ENCODE measurements around the gene MALRD1.

The MALRD1 gene

GRCh38 chr10:19111501-19112267, 63.1 kb downstream of the MALRD1 start:
- DNase-seq: no peak
- no peak for TF ChIP-seq CTCF (IDR thresholded peaks at IDR 0.05; ENCODE audit: low read depth, low read length)
- no peak overlapping the region for H3K27ac ChIP-seq

DNA sequence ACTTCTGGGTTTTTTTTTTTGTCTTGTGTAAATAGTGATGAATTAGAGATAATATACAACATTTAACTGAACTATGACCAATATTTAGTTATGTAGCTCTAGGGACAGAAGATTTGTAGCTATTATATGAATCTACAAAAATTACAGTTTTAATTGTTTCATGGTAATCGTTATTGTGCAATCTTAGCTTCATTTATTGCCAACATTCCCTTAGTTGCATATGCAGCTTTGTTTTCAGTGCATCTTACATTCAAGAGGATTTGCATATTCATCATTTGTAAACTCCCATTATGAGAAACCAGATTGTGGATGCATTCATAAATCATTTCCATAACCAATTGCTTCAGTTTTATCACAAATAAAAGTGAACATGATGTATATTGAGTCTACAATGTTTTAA, 68.8 kb downstream of the MALRD1 start:
- DNase-seq: no peak
- no peak overlapping the region for H3K4me3 ChIP-seq (ENCODE audit: low read depth, low read length)
- no peaks in the 10 kb centered on the region for H3K9me3 ChIP-seq (ENCODE audit: severe bottlenecking)
- no peaks in the 10 kb centered on the region for H3K27me3 ChIP-seq (ENCODE audit: insufficient read depth, low read depth, severe bottlenecking)
- no peaks in the 10 kb centered on the region for H3K36me3 ChIP-seq
- no peak for TF ChIP-seq CTCF (IDR thresholded peaks at IDR 0.05; ENCODE audit: low read depth, low read length)
- H3K27ac ChIP-seq: no peak overlapping the region

More at GRCh38 chr10:19111501-19112267, 63.1 kb downstream of the MALRD1 start:
- H3K36me3 ChIP-seq: no peaks in the 10 kb centered on the region
- H3K4me3 ChIP-seq (ENCODE audit: low read depth, low read length): no peak overlapping the region
- no peaks in the 10 kb centered on the region for H3K27me3 ChIP-seq (ENCODE audit: insufficient read depth, low read depth, severe bottlenecking)
- H3K9me3 ChIP-seq (ENCODE audit: severe bottlenecking): no peaks in the 10 kb centered on the region

DNA sequence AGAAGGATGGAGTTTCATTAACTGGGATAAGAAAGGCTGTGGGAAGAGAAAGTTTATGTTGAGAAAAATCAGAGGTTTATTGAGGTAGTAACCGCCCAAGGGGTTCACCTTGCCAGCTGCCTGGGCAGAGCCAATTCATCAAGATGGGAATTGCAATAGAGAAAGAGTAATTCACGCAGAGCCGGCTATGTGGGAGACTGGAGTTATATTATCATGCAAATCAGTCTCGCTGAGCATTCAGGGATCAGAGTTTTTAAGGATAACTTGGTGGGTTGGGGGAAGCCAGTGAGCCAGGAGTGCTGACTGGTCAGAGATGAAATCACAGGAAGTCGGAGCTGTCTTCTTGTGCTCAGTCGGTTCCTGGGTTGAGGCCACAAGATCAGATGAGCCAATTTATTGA, 70.6 kb downstream of the MALRD1 start:
- Histone ChIP-seq H3K9me3 (ENCODE audit: severe bottlenecking) (no peaks in the 10 kb centered on the region), H3K27me3 (ENCODE audit: insufficient read depth, low read depth, severe bottlenecking) (no peaks in the 10 kb centered on the region), H3K4me3 (ENCODE audit: low read depth, low read length) (no peak overlapping the region), H3K36me3 (no peaks in the 10 kb centered on the region), H3K27ac (no peak overlapping the region)
- TF ChIP-seq CTCF (IDR thresholded peaks at IDR 0.05; ENCODE audit: low read depth, low read length): no peak
- DNase-seq: no peak

GRCh38 chr10:19120381-19120908, 71.8 kb downstream of the MALRD1 start:
- no peak for DNase-seq
- Histone ChIP-seq H3K9me3 (ENCODE audit: severe bottlenecking) (no peaks in the 10 kb centered on the region), H3K4me3 (ENCODE audit: low read depth, low read length) (no peak overlapping the region), H3K36me3 (no peaks in the 10 kb centered on the region), H3K27ac (no peak overlapping the region), H3K27me3 (ENCODE audit: insufficient read depth, low read depth, severe bottlenecking) (no peaks in the 10 kb centered on the region)
- no peak for TF ChIP-seq CTCF (IDR thresholded peaks at IDR 0.05; ENCODE audit: low read depth, low read length)

DNA sequence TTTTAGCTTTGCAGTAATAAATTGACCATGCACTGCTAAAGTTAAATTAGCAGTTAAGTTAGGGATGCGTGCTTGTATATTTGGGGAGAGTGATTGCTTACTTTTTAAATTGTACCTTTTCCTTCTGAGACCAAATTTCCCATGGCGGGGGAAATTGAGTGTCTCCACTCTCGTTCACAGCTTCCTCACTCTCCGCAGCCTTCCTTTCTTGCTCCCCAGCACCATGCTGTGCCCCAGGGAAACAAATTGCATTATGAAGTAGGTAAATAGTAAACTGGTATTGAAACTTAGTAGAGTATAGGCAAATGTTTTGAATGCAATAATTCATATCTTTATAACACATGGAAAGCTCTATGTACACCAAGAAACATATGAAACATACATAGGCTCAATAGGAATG, 85.4 kb downstream of the MALRD1 start:
- no peak for TF ChIP-seq CTCF (IDR thresholded peaks at IDR 0.05; ENCODE audit: low read depth, low read length)
- no peak overlapping the region for H3K27ac ChIP-seq
- no peaks in the 10 kb centered on the region for H3K27me3 ChIP-seq (ENCODE audit: insufficient read depth, low read depth, severe bottlenecking)
- no peak overlapping the region for H3K4me3 ChIP-seq (ENCODE audit: low read depth, low read length)
- no peaks in the 10 kb centered on the region for H3K9me3 ChIP-seq (ENCODE audit: severe bottlenecking)
- no peaks in the 10 kb centered on the region for H3K36me3 ChIP-seq
- no peak for DNase-seq

Data from WERI-Rb-1 (cell line).